Spleen (tissue), 11 donors: ENCODE results near the gene NUP98. TPM values are rescaled to one million over a fixed set of nuclear protein-coding genes. Genes with fewer than 3 reads are reported as not detected.
"Not testable (repeated sequence)": the region's sequence is repeated elsewhere in the genome, so short reads cannot be mapped to it uniquely, and the experiment has no call there.

Experiments used
- DNase-seq: peaks from one replicate; pipeline ENCODE4 v3.0.0-alpha.2; 2020
- H3K27ac ChIP-seq, 8 donors: fragments of 200-600 bp; sonication (generic) in 7 of 8; 1 replicate in 4 of 8; 2 replicates in 4 of 8; pipeline versions ENCODE4 v1.5.0 to v1.8.0; 2016 to 2021; ENCODE audit warnings: inconsistent platforms in 4 of 8, mild to moderate bottlenecking in 4 of 8, moderate library complexity in 1 of 8
- H3K27me3 ChIP-seq, 7 donors: fragments of 200-600 bp; sonication (generic) in 6 of 7; replicated peaks in 1 of 7; 1 replicate in 4 of 7; 2 replicates in 3 of 7; pipeline versions ENCODE4 v1.5.0 to v1.8.0; 2016 to 2021; ENCODE audit warnings: inconsistent platforms in 3 of 7, mild to moderate bottlenecking in 1 of 7
- H3K36me3 ChIP-seq, 6 donors: fragments of 200-600 bp; sonication (generic) in 5 of 6; 1 replicate in 4 of 6; 2 replicates in 2 of 6; pipeline versions ENCODE4 v1.5.0 to v1.8.0; 2016 to 2021; ENCODE audit warnings: inconsistent platforms in 2 of 6
- H3K4me1 ChIP-seq, 6 donors: fragments of 200-600 bp; sonication (generic) in 5 of 6; 1 replicate in 3 of 6; 2 replicates in 3 of 6; pipeline versions ENCODE4 v1.5.0 to v1.8.0; 2016 to 2021; ENCODE audit warnings: inconsistent platforms in 3 of 6
- H3K4me3 ChIP-seq, 8 donors: fragments of 200-600 bp; sonication (generic) in 7 of 8; 1 replicate in 4 of 8; 2 replicates in 4 of 8; pipeline versions ENCODE4 v1.5.0 to v1.8.0; 2016 to 2021; ENCODE audit warnings: inconsistent platforms in 4 of 8, mild to moderate bottlenecking in 4 of 8, moderate library complexity in 2 of 8
- H3K9me3 ChIP-seq, 8 donors: fragments of 200-600 bp; sonication (generic) in 7 of 8; 1 replicate in 4 of 8; 2 replicates in 4 of 8; pipeline versions ENCODE4 v1.5.0 to v1.8.0; 2016 to 2021; ENCODE audit warnings: inconsistent platforms in 4 of 8
- CTCF ChIP-seq, 11 experiments: fragments of 200-600 bp in 7 of 11; fragments of 450-650 bp in 4 of 11; sonication (generic) in 4 of 11; IDR thresholded peaks in 8 of 11; conservative IDR thresholded peaks in 3 of 11; 1 replicate in 7 of 11; 2 replicates in 4 of 11; pipeline versions ENCODE4 v1.4.0 to v1.8.0; 2016 to 2021; ENCODE audit warnings: antibody characterized with exemption in 11 of 11, inconsistent platforms in 4 of 11, mild to moderate bottlenecking in 1 of 11
- POLR2A ChIP-seq, 3 donors: fragments of 450-650 bp; IDR thresholded peaks; one replicate each; pipeline ENCODE4 v1.5.1; 2017; ENCODE audit warnings: antibody characterized with exemption in 3 of 3, mild to moderate bottlenecking in 1 of 3
- POLR2AphosphoS5 ChIP-seq, 3 donors: sonication (generic); formaldehyde crosslinking; IDR thresholded peaks; one replicate each; pipeline ENCODE4 v1.5.1; 2017; ENCODE audit warnings: antibody characterized with exemption in 3 of 3
- WGBS, 5 donors: extraction: QIAGEN DNeasy Blood & Tissue Kit in 3 of 5; methylation state at CpG; one replicate each; pipeline versions ENCODE4 v1.1.5 to v1.1.7; 2013 to 2018; 5-methylcytosine and 5-hydroxymethylcytosine counted together
- intact Hi-C: fragments of 100-400 bp; cut with DNase I; formaldehyde crosslinking; loops from one replicate; pipeline ENCODE4 v1.15.0; 2023; ENCODE audit warnings: low total_unique reads
- polyA plus RNA-seq, 3 donors: library from polyadenylated mRNA; stranded (reverse); fragments of 200-250 nt; gene quantifications; one replicate each; pipeline ENCODE4 v1.2.1, GENCODE V29; 2013
- total RNA-seq, 7 donors: library from RNA; depleted of rRNA in 3 of 7; stranded (reverse); fragments of >200 nt in 3 of 7; fragmentation: NEBNext Ultra II Directional in 4 of 7; extraction: Animal tissue kit (Norgen Biotek cat#: 25700) in 4 of 7; gene quantifications; one replicate each; pipeline versions ENCODE4 v1.1.0 to v1.2.1, GENCODE V29; 2016 to 2021
- donor health status: healthy with polysubstance abuse.
- donor health status: DM: no; HTN: no; CAD: no; lungs with moderate emphysema.
- donor health status: DM: no; HTN: no; CAD: no.
- donor health status: Bipolar disorder and iron deficiency.
- donor health status: healthy.
- donor health status: DM: no; HTN: no; CAD: no.
- donor health status: DM: yes; HTN: yes; CAD: no.

NUP98 gene
- total and polyA plus RNA-seq, 10 donors = 12.6 to 171 (median 88.7) TPM

- Histone ChIP-seq H3K27ac (peak overlapping the region in 6 of 8 donors; percentile 7 to 93 (median 32)), H3K4me3 (no peak overlapping the region), H3K4me1 (peaks cover 19 to 60% (median 44%) of the 10 kb centered on the region in 6 donors), H3K9me3 (no peaks in the 10 kb centered on the region), H3K36me3 (peaks cover 4 to 65% (median 39%) of the 10 kb centered on the region in 6 donors), H3K27me3 (no peaks in the 10 kb centered on the region)
- TF ChIP-seq CTCF (IDR thresholded peaks at IDR 0.05 in 8 of 11, conservative IDR thresholded peaks at IDR 0.05 in 3 of 11) = no peak
- TF ChIP-seq POLR2A (IDR thresholded peaks at IDR 0.05) = no peak
- no peak for TF ChIP-seq POLR2AphosphoS5 (IDR thresholded peaks at IDR 0.05)
- DNase-seq = no peak
- WGBS, 5 donors = 19 to 29% (median 26%) methylated on average over 2 of the region's 2 CpGs
- intact Hi-C loops = no loop called here
Observed at GRCh38 chr11:3781423-3781822, 15.9 kb downstream of the NUP98 start.

GRCh38 chr11:3775736-3776406 is 21.5 kb downstream of the NUP98 start:
- TF ChIP-seq POLR2A (IDR thresholded peaks at IDR 0.05) = no peak
- TF ChIP-seq POLR2AphosphoS5 (IDR thresholded peaks at IDR 0.05) = no peak
- TF ChIP-seq CTCF (IDR thresholded peaks at IDR 0.05 in 8 of 11, conservative IDR thresholded peaks at IDR 0.05 in 3 of 11) = no peak
- Histone ChIP-seq H3K36me3 (peaks cover 14 to 100% (median 92%) of the 10 kb centered on the region in 6 donors), H3K27me3 (no peaks in the 10 kb centered on the region), H3K9me3 (no peaks in the 10 kb centered on the region), H3K27ac (no peak overlapping the region), H3K4me3 (no peak overlapping the region), H3K4me1 (peaks cover 0 to 5% (median 2%) of the 10 kb centered on the region in 6 donors)
- WGBS, 5 donors = 77 to 91% (median 86%) methylated on average over 7 of the region's 7 CpGs
- DNase-seq = no peak
- intact Hi-C loops = loop anchor here (10.0 kb wide), 1 partner anchor 61 kb away; no protein-coding TSS in a partner anchor

GRCh38 chr11:3773180-3773579 is 24.2 kb downstream of the NUP98 start:
- Histone ChIP-seq H3K4me3 (no peak overlapping the region), H3K27me3 (no peaks in the 10 kb centered on the region), H3K9me3 (no peaks in the 10 kb centered on the region), H3K4me1 (no peaks in the 10 kb centered on the region), H3K36me3 (peaks cover 9 to 100% (median 97%) of the 10 kb centered on the region in 6 donors), H3K27ac (no peak overlapping the region)
- intact Hi-C loops = loop anchor here (10.0 kb wide), 1 partner anchor 58 kb away; no protein-coding TSS in a partner anchor
- DNase-seq = no peak
- TF ChIP-seq CTCF (IDR thresholded peaks at IDR 0.05 in 8 of 11, conservative IDR thresholded peaks at IDR 0.05 in 3 of 11) (no peak), POLR2A (IDR thresholded peaks at IDR 0.05) (no peak), POLR2AphosphoS5 (IDR thresholded peaks at IDR 0.05) (no peak)
- WGBS, 5 donors = 94 to 97% (median 96%) methylated on average over 4 of the region's 4 CpGs

- WGBS, 5 donors = 62 to 67% (median 65%) methylated on average over 3 of the region's 3 CpGs
- intact Hi-C loops = no loop called here
- H3K36me3 ChIP-seq = peaks cover 0 to 100% (median 99%) of the 10 kb centered on the region in 6 donors
- no peak overlapping the region for H3K4me3 ChIP-seq
- H3K4me1 ChIP-seq = no peaks in the 10 kb centered on the region
- no peaks in the 10 kb centered on the region for H3K9me3 ChIP-seq
- TF ChIP-seq CTCF (IDR thresholded peaks at IDR 0.05 in 8 of 11, conservative IDR thresholded peaks at IDR 0.05 in 3 of 11) (no peak), POLR2A (IDR thresholded peaks at IDR 0.05) (no peak), POLR2AphosphoS5 (IDR thresholded peaks at IDR 0.05) (no peak)
- no peaks in the 10 kb centered on the region for H3K27me3 ChIP-seq
- no peak overlapping the region for H3K27ac ChIP-seq
- DNase-seq = no peak
Observed at GRCh38 chr11:3767536-3767935, 29.8 kb downstream of the NUP98 start.

GRCh38 chr11:3766836-3767235 is 30.5 kb downstream of the NUP98 start:
- intact Hi-C loops, H3K4me3 ChIP-seq, H3K27me3 ChIP-seq, H3K9me3 ChIP-seq, H3K27ac ChIP-seq, H3K4me1 ChIP-seq, DNase-seq: not testable (repeated sequence)
- WGBS, 5 donors = 94 to 98% (median 96%) methylated on average over 9 of the region's 9 CpGs
- H3K36me3 ChIP-seq = peaks cover 0 to 100% (median 99%) of the 10 kb centered on the region in 6 donors
